ENCODE results near the gene TLE4.

The TLE4 gene

DNA sequence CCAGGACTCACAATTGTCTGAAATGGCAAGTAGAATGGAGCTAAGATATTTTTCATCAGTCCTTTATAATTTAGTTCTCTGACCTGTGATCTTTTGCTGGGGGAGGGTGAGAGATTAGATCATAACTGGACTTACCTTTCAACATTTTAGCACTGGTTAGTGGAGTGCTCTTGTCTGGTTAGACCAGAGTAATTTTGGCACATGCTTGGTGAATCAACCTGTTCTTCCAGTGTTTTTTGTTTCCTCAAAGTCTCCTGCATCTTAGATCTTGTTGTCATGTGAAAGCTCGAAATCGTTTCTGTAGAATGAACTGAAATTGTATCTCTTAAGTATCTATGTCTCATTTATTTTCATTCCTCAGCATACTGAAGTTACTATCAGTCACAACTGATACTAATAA lies 122.4 kb downstream of the TLE4 start:
- no peak for DNase-seq
- H3K4me1 Mint-ChIP-seq = peaks cover 19 to 49% of the 10 kb centered on the region in 2 donors
- H3K36me3 Mint-ChIP-seq = peaks cover 25 to 49% of the 10 kb centered on the region in 2 donors
- H3K9me3 Mint-ChIP-seq = no peaks in the 10 kb centered on the region
- ATAC-seq (replicated peaks) = no peak
- H3K4me3 Mint-ChIP-seq = no peak overlapping the region
- H3K27ac Mint-ChIP-seq = no peak overlapping the region
- no peaks in the 10 kb centered on the region for H3K27me3 Mint-ChIP-seq

DNA sequence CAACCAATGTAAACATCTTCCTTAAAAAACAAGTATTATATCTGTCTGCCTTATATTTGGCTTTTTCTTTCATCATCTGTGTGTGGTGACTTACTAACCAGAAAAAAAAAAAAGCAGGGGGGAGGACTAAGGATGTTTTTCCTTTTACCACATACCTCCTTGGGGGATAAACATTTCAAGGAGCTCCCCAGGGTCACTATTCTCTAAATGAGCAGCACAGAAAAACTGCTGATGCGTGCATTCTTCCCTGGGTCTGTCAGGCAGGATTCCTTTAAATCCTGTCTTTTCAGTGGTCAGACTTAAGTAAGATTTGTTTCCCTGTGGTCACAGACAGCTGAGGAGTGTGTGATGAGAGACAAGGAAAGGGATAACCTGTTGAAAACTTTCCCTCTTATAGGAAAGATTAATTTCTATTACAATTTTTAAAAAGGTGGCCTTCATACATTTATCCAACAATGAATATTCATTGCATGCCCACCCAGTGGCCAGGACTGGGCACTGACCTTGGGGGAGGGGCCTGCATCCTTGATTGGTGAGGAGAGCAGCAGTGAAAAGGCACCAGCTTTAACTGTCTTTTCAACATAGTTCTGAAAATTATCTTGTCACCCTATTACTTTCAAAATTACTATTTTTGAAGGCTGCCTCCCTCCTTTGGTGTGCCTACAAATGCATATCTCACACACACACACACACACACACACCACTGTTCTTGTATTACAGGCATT lies 123.1 kb downstream of the TLE4 start:
- Mint-ChIP-seq H3K36me3 (peaks cover 25 to 54% of the 10 kb centered on the region in 2 donors), H3K4me3 (no peak overlapping the region), H3K9me3 (no peaks in the 10 kb centered on the region), H3K27ac (no peak overlapping the region), H3K27me3 (no peaks in the 10 kb centered on the region), H3K4me1 (peaks cover 23 to 55% of the 10 kb centered on the region in 2 donors)
- DNase-seq (no peak), ATAC-seq (replicated peaks) (no peak)

DNA sequence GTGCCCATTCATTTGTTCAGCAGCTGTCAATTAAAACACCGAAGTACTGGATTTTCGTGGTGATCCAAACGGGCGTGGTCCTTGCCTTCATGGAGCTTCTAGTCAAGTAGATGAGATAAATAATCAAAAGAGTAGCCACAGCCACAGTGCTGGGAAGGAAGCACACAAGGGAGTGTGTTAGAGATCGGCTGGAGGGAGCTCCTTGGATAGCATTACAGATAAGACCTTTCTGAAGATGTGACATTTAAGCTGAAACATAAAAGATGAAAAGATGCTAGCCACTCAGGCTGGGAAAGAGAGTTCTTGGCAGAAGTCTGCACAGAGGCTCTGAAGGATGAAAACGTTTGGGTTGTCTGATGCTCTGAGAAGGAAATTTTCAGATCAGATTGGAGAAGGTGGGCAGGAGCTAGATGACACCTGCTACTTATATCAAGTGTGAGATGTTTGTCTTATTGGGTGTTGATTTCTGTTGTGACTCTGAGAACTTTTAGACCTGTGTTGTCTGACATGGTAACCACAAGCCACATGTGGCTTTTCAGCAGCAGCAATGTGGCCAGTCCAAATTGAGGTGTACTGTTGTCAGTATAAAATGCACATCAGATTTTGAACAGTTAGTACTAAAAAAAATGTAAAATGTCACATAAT lies 123.9 kb downstream of the TLE4 start:
- Mint-ChIP-seq H3K27me3 (no peaks in the 10 kb centered on the region), H3K27ac (no peak overlapping the region), H3K4me1 (peaks cover 21 to 63% of the 10 kb centered on the region in 2 donors), H3K9me3 (no peaks in the 10 kb centered on the region), H3K36me3 (peaks cover 25 to 50% of the 10 kb centered on the region in 2 donors), H3K4me3 (no peak overlapping the region)
- peak in 1 of 2 donors; percentile 21 for ATAC-seq (replicated peaks)
- no peak for DNase-seq

DNA sequence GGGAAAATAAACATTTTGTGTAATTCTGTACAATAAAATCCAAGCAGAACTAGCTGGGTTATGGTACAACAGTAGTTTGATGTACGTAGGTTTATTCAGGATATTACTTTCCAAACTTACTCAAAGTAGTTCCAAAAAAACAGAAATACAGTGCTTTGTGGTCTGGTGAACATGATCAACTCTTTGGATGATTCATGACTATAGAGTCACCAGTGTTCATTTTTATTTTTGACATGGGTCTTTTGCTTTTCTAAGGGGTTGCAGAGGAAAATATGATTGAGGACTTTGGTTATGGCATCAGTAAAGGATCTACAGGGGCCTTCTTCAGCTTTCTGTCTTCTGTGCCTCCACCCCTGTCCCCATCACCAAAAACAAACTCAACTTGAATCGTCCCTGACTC lies 127.2 kb downstream of the TLE4 start:
- Mint-ChIP-seq H3K27me3 (no peaks in the 10 kb centered on the region), H3K9me3 (no peaks in the 10 kb centered on the region), H3K36me3 (peaks cover 21 to 41% of the 10 kb centered on the region in 2 donors), H3K27ac (no peak overlapping the region), H3K4me3 (no peak overlapping the region), H3K4me1 (peaks cover 21 to 61% of the 10 kb centered on the region in 2 donors)
- DNase-seq (no peak), ATAC-seq (replicated peaks) (no peak)

GRCh38 chr9:79699479-79699878 lies 127.7 kb downstream of the TLE4 start:
- Mint-ChIP-seq H3K4me3 (no peak overlapping the region), H3K36me3 (peaks cover 17 to 41% of the 10 kb centered on the region in 2 donors), H3K27me3 (no peaks in the 10 kb centered on the region), H3K9me3 (no peaks in the 10 kb centered on the region), H3K4me1 (peaks cover 17 to 56% of the 10 kb centered on the region in 2 donors), H3K27ac (no peak overlapping the region)
- ATAC-seq (replicated peaks) = no peak
- no peak for DNase-seq

GRCh38 chr9:79700607-79701360 lies 129.0 kb downstream of the TLE4 start:
- DNase-seq (no peak), ATAC-seq (replicated peaks) (no peak)
- Mint-ChIP-seq H3K36me3 (peaks cover 20 to 45% of the 10 kb centered on the region in 2 donors), H3K27ac (no peak overlapping the region), H3K4me1 (peaks cover 11 to 46% of the 10 kb centered on the region in 2 donors), H3K27me3 (no peaks in the 10 kb centered on the region), H3K4me3 (no peak overlapping the region), H3K9me3 (no peaks in the 10 kb centered on the region)

- Mint-ChIP-seq H3K4me3 (no peak overlapping the region), H3K27ac (no peak overlapping the region), H3K36me3 (peaks cover 25 to 50% of the 10 kb centered on the region in 2 donors), H3K4me1 (peaks cover 11 to 44% of the 10 kb centered on the region in 2 donors), H3K27me3 (no peaks in the 10 kb centered on the region), H3K9me3 (no peaks in the 10 kb centered on the region)
- DNase-seq (no peak), ATAC-seq (replicated peaks) (peak; percentile 55 to 59)
Measured at GRCh38 chr9:79701651-79702050, 129.9 kb downstream of the TLE4 start.

GRCh38 chr9:79705704-79706103 lies 133.9 kb downstream of the TLE4 start:
- no peak for ATAC-seq (replicated peaks)
- Mint-ChIP-seq H3K4me1 (peaks cover 7 to 22% of the 10 kb centered on the region in 2 donors), H3K4me3 (no peak overlapping the region), H3K36me3 (peaks cover 47 to 66% of the 10 kb centered on the region in 2 donors), H3K27me3 (no peaks in the 10 kb centered on the region), H3K9me3 (no peaks in the 10 kb centered on the region), H3K27ac (no peak overlapping the region)
- DNase-seq = no peak

DNA sequence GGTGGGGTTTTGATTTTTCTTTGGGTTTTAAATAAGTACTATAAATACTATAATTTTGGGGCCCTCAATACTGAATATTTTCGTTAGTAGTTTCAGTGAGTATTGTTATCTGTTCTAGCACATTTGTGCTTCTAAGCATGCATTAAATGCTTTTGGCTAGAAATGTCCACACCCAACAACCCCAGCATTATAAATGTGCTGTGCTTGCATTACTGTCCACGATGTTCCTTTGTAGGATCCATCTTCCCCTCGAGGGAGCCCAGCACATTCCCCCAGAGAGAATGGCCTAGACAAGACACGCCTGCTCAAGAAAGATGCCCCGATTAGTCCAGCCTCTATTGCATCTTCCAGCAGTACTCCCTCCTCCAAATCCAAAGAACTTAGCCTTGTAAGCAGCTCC lies 134.7 kb downstream of the TLE4 start:
- H3K27ac Mint-ChIP-seq = no peak overlapping the region
- H3K9me3 Mint-ChIP-seq = no peaks in the 10 kb centered on the region
- no peaks in the 10 kb centered on the region for H3K27me3 Mint-ChIP-seq
- DNase-seq = no peak
- peaks cover 54 to 73% of the 10 kb centered on the region in 2 donors for H3K36me3 Mint-ChIP-seq
- H3K4me3 Mint-ChIP-seq = no peak overlapping the region
- H3K4me1 Mint-ChIP-seq = peaks cover 6 to 19% of the 10 kb centered on the region in 2 donors
- no peak for ATAC-seq (replicated peaks)

GRCh38 chr9:79707589-79707988 lies 135.8 kb downstream of the TLE4 start:
- Mint-ChIP-seq H3K9me3 (no peaks in the 10 kb centered on the region), H3K4me3 (no peak overlapping the region), H3K27me3 (no peaks in the 10 kb centered on the region), H3K27ac (no peak overlapping the region), H3K4me1 (peaks cover 3 to 9% of the 10 kb centered on the region in 2 donors), H3K36me3 (peaks cover 51 to 70% of the 10 kb centered on the region in 2 donors)
- ATAC-seq (replicated peaks) (no peak), DNase-seq (no peak)

DNA sequence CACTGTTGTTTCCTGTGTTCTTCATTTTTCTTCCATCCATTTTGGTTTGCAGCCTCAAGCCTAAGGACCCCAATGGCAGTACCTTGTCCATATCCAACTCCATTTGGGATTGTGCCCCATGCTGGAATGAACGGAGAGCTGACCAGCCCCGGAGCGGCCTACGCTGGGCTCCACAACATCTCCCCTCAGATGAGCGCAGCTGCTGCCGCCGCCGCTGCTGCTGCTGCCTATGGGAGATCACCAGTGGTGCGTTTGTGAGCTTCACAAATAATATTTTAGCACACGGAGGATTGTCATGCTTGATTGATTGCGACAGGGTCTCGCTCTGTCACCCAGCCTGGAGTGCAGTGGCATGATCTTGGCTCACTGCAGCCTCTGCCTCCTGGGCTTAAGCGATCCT lies 136.8 kb downstream of the TLE4 start:
- no peak overlapping the region for H3K27ac Mint-ChIP-seq
- ATAC-seq (replicated peaks) (no peak), DNase-seq (no peak)
- peaks cover 50 to 70% of the 10 kb centered on the region in 2 donors for H3K36me3 Mint-ChIP-seq
- H3K4me3 Mint-ChIP-seq = no peak overlapping the region
- no peaks in the 10 kb centered on the region for H3K9me3 Mint-ChIP-seq
- H3K4me1 Mint-ChIP-seq = peaks cover 0 to 3% of the 10 kb centered on the region in 2 donors
- no peaks in the 10 kb centered on the region for H3K27me3 Mint-ChIP-seq

GRCh38 chr9:79709743-79710674 lies 138.2 kb downstream of the TLE4 start:
- ATAC-seq (replicated peaks) (no peak), DNase-seq (no peak)
- Mint-ChIP-seq H3K27ac (no peak overlapping the region), H3K36me3 (peaks cover 57 to 69% of the 10 kb centered on the region in 2 donors), H3K4me3 (no peak overlapping the region), H3K9me3 (no peaks in the 10 kb centered on the region), H3K27me3 (no peaks in the 10 kb centered on the region), H3K4me1 (peaks cover 0 to 3% of the 10 kb centered on the region in 2 donors)

DNA sequence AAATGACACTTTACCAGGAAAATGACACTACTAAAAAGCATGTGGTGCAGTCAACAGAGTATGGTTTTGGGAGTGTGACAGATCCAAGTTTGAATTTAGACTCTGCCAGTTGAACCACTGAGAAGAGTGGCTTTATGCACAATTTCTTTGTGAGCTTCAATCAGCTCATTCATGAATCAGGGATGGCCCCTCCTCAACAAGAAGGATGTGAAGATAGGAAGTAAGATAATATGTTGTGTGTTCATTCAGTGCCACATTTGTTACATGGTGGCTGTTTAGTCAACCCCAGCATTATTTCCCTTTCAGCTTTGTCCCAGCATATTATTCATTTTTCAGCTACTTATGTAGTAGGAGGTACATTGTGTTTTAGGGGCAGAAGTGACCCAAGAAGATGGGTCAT lies 140.1 kb downstream of the TLE4 start:
- H3K27ac Mint-ChIP-seq = no peak overlapping the region
- peaks cover 43 to 53% of the 10 kb centered on the region in 2 donors for H3K36me3 Mint-ChIP-seq
- DNase-seq (no peak), ATAC-seq (replicated peaks) (no peak)
- H3K9me3 Mint-ChIP-seq = no peaks in the 10 kb centered on the region
- no peak overlapping the region for H3K4me3 Mint-ChIP-seq
- peaks cover 0 to 3% of the 10 kb centered on the region in 2 donors for H3K4me1 Mint-ChIP-seq
- H3K27me3 Mint-ChIP-seq = no peaks in the 10 kb centered on the region

GRCh38 chr9:79719021-79719420 lies 147.3 kb downstream of the TLE4 start:
- ATAC-seq (replicated peaks) (no peak), DNase-seq (no peak)
- no peaks in the 10 kb centered on the region for H3K9me3 Mint-ChIP-seq
- H3K36me3 Mint-ChIP-seq = peaks cover 48 to 56% of the 10 kb centered on the region in 2 donors
- H3K27me3 Mint-ChIP-seq = no peaks in the 10 kb centered on the region
- H3K27ac Mint-ChIP-seq = no peak overlapping the region
- no peaks in the 10 kb centered on the region for H3K4me1 Mint-ChIP-seq
- no peak overlapping the region for H3K4me3 Mint-ChIP-seq
